Cardiac fibroblast (primary cell): Measurements from ENCODE around the gene MST1R.
"Not testable (repeated sequence)": the region's sequence is repeated elsewhere in the genome, so short reads cannot be mapped to it uniquely, and the experiment has no call there.

Source experiments
- DNase-seq, 2 donors: peaks; one replicate each; pipeline versions ENCODE4 v3.0.0 to v3.0.0-alpha.2; 2010; ENCODE audit warnings: low read depth in 2 of 2
- H3K4me3 ChIP-seq, 2 donors: replicated peaks in 1 of 2; 1 replicate in 1 of 2; 2 replicates in 1 of 2; pipeline ENCODE4 v1.5.1; 2011; ENCODE audit warnings: low read depth in 2 of 2, low read length in 2 of 2, mild to moderate bottlenecking in 2 of 2, moderate library complexity in 1 of 2
- TF ChIP-seq, protein P1 (sequence below): IDR thresholded peaks from one replicate; pipeline ENCODE4 v1.5.1; 2011; ENCODE audit warnings: low read depth, mild to moderate bottlenecking, low read length, inconsistent platforms

The MST1R gene

DNA sequence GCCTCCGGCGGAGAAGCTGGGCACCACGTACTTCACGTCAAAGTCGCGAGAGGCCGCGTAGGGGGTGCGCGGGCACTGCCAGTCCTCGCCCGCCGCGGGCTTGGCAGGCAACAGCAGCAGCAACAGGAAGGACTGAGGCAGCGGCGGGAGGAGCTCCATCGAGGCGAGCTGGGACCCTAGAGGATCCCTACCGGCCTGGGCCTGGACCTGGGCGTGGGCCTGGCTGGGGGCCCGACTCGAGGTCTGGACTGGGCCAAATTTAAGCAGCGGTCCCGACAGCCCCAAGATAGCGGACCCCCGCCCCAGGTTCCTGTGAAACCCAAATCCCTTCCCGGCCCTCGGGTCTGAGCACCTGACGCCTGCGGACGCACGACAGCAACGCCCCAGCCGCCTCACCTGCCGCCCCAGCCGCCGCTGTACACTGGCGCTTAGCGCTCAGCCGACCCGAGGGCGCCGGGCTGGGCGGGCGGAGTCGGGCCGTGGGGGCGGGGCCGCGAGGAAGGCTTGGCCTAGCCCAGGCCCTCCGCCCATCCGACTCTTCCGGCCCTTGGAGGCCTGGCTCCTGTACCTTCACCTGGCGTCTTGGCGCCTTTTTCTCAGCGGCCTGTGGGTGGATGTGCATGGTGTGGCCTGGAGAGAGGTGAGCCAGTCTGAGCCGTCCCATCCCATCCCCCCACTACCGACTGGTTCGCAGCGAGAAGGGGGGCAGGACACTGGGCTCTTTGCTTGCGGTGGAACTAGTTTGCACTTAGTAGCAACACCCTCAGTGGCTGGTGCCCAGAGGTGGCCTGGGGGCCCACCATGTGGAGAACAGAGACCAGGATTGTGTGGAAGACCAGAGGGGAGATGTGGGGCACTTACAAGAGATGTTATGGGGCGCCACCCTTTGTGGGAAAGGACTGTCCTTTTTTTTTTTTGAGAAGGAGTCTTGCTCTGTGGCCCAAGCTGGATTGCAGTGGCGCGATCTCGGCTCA lies at the start of gene MST1R:
Gene MST1R, minus strand, starts transcription at position 423 of the 974 bp plus-strand sequence. Its CDS starts 264 bp downstream, at position 159.
- peak within 1 kb of the TSS in 1 of 2 donors; percentile 32 for H3K4me3 ChIP-seq
- peak; percentile 11 to 30 for DNase-seq
- TF ChIP-seq, protein P1, sequence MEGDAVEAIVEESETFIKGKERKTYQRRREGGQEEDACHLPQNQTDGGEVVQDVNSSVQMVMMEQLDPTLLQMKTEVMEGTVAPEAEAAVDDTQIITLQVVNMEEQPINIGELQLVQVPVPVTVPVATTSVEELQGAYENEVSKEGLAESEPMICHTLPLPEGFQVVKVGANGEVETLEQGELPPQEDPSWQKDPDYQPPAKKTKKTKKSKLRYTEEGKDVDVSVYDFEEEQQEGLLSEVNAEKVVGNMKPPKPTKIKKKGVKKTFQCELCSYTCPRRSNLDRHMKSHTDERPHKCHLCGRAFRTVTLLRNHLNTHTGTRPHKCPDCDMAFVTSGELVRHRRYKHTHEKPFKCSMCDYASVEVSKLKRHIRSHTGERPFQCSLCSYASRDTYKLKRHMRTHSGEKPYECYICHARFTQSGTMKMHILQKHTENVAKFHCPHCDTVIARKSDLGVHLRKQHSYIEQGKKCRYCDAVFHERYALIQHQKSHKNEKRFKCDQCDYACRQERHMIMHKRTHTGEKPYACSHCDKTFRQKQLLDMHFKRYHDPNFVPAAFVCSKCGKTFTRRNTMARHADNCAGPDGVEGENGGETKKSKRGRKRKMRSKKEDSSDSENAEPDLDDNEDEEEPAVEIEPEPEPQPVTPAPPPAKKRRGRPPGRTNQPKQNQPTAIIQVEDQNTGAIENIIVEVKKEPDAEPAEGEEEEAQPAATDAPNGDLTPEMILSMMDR, result no peak

DNA sequence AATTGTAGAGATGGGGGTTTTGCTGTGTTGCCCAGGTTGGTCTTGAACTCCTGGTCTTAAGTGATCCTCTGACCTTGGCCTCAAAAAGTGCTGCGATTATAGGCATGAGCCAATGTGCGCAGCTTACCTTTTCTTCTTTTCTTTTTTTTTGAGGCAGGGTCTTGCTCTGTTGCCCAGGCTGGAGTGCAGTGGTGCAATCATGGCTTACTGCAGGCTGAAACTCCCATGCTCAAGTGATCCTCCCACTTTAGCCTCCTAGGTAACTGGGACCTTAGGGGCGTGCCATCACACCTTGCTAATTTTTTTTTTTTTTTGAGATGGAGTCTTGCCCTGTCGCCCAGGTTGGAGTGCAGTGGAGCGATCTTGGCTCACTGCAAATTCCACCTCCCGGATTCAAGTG lies 49.3 kb upstream of the MST1R start:
- no peak overlapping the region for H3K4me3 ChIP-seq
- TF ChIP-seq, protein P1, result no peak
- no peak for DNase-seq

DNA sequence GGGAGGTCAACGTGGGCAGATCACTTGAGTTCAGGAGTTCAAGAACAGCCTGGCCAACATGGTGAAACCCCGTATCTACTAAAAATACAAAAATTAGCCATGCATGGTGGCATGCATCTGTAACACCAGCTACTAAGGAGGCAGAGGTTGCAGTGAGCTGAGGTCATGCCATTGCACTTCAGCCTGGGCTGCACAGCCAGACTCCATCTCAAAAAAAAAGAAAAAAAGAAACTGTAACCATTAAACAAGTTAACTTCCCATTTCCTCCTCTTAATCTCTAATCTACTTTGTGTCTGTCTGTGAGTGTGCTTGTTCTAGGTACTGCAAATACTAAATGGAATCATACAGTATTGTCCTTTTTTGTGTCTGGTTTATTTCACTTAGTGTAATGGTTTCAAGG lies 39.0 kb upstream of the MST1R start:
- DNase-seq, result no peak
- TF ChIP-seq, protein P1, result no peak
- no peak overlapping the region for H3K4me3 ChIP-seq

DNA sequence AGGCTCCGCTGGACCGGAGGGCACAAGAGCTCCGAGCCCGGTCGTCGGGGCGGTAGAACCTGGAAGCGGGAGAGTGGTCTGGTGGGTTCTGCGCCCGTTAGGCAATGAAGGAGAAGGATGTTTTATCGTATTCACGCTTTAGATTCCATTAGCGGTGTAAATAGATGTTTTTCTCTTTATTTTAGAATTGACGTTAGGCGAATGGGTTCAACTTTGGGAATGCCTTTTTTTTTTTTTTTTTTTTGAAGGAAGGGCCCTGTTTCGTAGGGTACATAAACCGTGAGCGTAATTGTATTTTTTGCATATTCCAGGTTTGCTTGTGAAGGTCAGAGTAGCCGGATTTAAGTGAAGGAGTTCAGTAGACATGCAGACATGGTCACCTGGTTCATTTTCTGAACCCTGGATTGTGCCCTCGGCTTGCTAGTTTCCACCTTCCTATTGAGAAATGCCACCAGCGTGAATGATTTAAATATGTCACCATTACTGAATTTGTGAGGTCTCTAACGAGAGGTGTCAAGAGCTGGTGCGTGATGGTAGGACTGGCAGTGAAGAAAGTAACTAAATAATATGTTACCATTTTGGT lies 37.1 kb upstream of the MST1R start:
- TF ChIP-seq, protein P1, result no peak
- H3K4me3 ChIP-seq, result peak overlapping the region; percentile 89 to 91
- DNase-seq, result no peak

DNA sequence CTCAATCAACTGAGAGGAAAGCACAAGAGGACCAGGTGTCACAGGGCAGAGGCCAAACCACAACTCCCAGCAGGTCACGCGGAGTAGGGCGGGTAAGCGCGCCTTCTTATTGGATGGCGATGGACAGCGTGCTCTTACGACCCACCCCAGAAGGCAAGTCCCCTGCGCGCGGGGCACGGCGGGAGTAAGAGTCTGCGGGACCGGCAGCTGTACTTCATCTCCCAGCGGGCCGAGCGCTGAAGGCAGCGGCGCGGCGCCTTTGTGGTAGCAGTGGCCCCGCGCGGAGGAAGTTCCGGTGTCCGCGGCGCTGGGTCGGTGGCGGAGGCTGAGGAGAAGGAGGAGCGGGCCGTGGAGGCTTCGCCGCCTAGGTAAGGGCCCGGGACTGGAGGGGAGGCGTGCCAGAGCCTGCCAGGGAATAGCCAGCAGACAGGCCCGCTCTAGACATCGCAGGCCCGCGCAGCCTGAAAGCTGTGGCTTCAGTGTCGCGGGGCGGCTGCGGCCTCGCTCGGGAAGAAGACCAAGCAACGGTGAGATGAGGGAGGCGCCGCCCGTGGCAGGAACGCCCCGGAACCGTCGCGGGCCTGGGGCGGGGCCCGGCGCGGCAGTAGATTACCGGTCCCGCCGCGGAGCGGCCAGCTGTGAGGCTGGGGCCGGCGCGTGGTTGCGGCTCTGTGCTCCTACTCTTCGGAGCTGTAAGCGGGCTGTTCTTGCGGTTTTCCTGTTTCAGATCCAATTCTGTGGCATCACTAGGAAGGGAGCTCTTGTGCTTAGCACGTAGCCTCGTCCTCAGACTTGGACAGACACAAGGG lies 36.4 kb upstream of the MST1R start, which contains the start of gene RBM6:
Gene RBM6, plus strand, starts transcription at position 293 of the 809 bp plus-strand sequence. CDS start 22,492 bp downstream, outside the sequence.
- peak within 1 kb of the TSS; percentile 89 to 91 for H3K4me3 ChIP-seq
- TF ChIP-seq, protein P1, result no peak
- peak; percentile 98 to 99 for DNase-seq

DNA sequence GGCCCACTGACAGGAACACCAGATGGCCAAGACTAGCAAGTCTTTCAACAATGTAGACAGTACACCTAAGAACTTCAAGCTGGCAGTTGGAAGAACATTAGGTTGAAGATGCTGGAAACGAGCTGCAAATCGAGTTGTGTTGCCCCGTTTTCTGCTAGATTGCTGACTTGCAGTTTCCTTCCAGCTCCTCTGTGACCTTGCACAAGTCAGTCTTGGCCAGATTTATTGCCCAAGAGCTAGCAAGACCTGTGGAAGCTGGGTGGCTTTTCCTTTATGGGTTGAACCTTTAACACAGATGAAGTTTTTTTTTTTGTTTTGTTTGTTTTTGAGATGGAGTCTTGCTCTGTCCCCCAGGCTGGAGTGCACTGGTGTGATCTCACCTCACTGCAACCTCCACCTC lies 33.4 kb upstream of the MST1R start:
- H3K4me3 ChIP-seq, result no peak overlapping the region
- TF ChIP-seq, protein P1, result no peak
- no peak for DNase-seq

DNA sequence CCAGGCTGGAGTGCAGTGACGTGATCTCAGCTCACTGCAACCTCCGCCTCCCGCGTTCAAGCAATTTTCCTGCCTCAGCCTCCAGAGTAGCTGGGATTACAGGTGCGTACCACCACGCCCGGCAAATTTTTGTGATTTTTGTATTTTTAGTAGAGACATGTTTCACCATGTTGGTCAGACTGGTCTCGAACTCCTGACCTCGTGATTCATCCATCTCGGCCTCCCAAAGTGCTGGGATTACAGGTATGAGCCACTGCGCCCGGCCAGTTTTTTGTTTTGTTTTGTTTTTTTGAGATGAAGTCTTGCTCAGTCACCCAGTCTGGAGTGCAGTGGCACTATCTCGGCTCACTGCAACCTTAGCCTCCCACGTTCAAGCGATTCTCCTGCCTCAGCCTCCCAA lies 28.6 kb upstream of the MST1R start:
- DNase-seq, result not testable (repeated sequence)

More for the DNA sequence above, 28.6 kb upstream of the MST1R start:
- H3K4me3 ChIP-seq, result not testable (repeated sequence)
